Measurements from ENCODE around the gene LRIT2.

DNA sequence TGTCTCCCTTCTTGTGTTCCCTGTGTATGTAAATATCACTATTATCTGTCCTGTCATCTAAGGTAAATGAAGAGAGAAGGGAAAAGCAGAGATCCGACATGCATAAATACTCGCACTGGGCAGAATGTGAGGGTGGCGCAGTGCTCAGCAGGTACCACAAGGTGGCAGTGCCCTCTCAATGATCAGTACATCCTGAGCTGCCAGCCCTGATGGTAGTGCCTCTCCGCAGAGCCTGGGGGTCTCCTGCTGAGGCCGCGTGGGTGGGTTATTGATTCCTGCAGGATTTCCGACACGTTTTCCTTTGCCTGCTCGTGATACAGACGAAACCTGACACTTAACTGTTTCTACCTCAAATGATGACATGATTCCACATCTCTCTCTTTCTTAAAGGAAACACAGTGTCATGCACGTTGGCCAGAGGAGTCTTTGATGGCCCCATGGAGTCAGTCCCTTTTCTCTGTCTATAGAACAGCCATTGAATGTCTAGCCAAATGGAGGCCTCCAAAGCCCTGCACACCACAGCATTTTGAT is 39.3 kb upstream of the LRIT2 start:
- no peak for TF ChIP-seq SIN3A (IDR thresholded peaks at IDR 0.05; ENCODE audit: borderline replicate concordance, insufficient read depth, low read depth, low read length)
- no peak for TF ChIP-seq POLR2AphosphoS5 (IDR thresholded peaks at IDR 0.05; ENCODE audit: low read depth, low read length)
- TF ChIP-seq CTCF (IDR thresholded peaks at IDR 0.05) = peak; percentile 98
- TF ChIP-seq TCF7L2 (IDR thresholded peaks at IDR 0.05; ENCODE audit: low read depth, low read length) = no peak
